Calu3 (cell line): Measurements from ENCODE around the gene TAL1. TPM values are rescaled to one million over a fixed set of nuclear protein-coding genes. Genes with fewer than 3 reads are reported as not detected.

Source experiments
- BruUV-seq: library from RNA; stranded (reverse); fragments of 400-500 nt; replicated peaks from 2 replicates; lab custom pipeline; 2021; lab: Mats Ljungman, UMichigan
- CTCF ChIA-PET: fragments of 300-600 bp; sonication (Branson Sonifier 250); formaldehyde crosslinking; loops from one replicate; lab custom pipeline; 2022; ENCODE audit warnings: antibody characterized with exemption; lab: Charles Lee
- DNase-seq: peaks from one replicate; pipeline ENCODE4 v3.0.0; 2022
- H3K27ac Mint-ChIP-seq: one replicate; pipeline ENCODE4 v1.8.0; 2022; ENCODE audit warnings: mixed read lengths; ENCODE audit not compliant: unreplicated experiment
- H3K27me3 Mint-ChIP-seq: one replicate; pipeline ENCODE4 v1.8.0; 2022; ENCODE audit warnings: mixed read lengths; ENCODE audit not compliant: unreplicated experiment
- H3K36me3 Mint-ChIP-seq: one replicate; pipeline ENCODE4 v1.8.0; 2022; ENCODE audit warnings: mild to moderate bottlenecking, moderate library complexity, mixed read lengths; ENCODE audit not compliant: insufficient read depth, unreplicated experiment
- H3K4me1 Mint-ChIP-seq: one replicate; pipeline ENCODE4 v1.8.0; 2022; ENCODE audit warnings: mild to moderate bottlenecking, low read depth, mixed read lengths; ENCODE audit not compliant: unreplicated experiment
- H3K4me3 Mint-ChIP-seq: one replicate; pipeline ENCODE4 v1.8.0; 2022; ENCODE audit warnings: mild to moderate bottlenecking, low read depth, moderate library complexity, mixed read lengths; ENCODE audit not compliant: unreplicated experiment
- H3K9me3 Mint-ChIP-seq: one replicate; pipeline ENCODE4 v1.8.0; 2022; ENCODE audit warnings: low read depth, mixed read lengths; ENCODE audit not compliant: unreplicated experiment
- intact Hi-C: fragments of 100-400 bp; cut with micrococcal nuclease; formaldehyde crosslinking; loops from one replicate; pipeline ENCODE4 v1.10.0; 2022; ENCODE audit not compliant: unreplicated experiment
- total RNA-seq: library from RNA; stranded (reverse); gene quantifications from 2 replicates; pipeline ENCODE4 v1.2.3, GENCODE V29; 2022
- TF ChIP-seq, protein P1 (sequence below): fragments of 200-600 bp; IDR thresholded peaks from one replicate; pipeline ENCODE4 v1.8.0; 2022; ENCODE audit warnings: antibody characterized with exemption; ENCODE audit not compliant: unreplicated experiment

The TAL1 gene
- total RNA-seq, 1 experiment from 2014 or later: not detected

DNA sequence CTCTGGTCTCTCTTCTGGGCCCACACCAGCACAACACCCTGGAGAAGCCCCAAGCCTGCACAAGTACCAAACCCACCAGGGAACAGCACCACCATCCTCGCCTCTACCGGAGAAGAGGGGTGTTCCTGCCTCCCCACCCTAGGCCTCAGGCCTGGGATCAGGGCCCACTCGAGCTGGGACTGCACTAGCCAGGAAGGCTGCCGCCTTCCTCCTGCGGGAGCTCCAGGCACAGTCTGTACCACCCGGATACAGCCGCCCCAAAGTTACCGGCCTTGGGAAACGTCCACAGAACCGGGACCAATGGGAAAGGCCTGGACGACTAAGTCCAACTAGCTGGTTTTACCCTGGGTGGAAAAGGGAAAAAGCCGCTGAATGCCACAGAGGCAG, 3.4 kb downstream of the TAL1 start:
- no peaks in the 10 kb centered on the region for H3K9me3 Mint-ChIP-seq
- no peaks in the 10 kb centered on the region for H3K36me3 Mint-ChIP-seq
- no TSS peak for BruUV-seq
- no peak overlapping the region for H3K27ac Mint-ChIP-seq
- peaks cover 7% of the 10 kb centered on the region for H3K4me1 Mint-ChIP-seq
- H3K4me3 Mint-ChIP-seq: no peak overlapping the region
- TF ChIP-seq, protein P1, sequence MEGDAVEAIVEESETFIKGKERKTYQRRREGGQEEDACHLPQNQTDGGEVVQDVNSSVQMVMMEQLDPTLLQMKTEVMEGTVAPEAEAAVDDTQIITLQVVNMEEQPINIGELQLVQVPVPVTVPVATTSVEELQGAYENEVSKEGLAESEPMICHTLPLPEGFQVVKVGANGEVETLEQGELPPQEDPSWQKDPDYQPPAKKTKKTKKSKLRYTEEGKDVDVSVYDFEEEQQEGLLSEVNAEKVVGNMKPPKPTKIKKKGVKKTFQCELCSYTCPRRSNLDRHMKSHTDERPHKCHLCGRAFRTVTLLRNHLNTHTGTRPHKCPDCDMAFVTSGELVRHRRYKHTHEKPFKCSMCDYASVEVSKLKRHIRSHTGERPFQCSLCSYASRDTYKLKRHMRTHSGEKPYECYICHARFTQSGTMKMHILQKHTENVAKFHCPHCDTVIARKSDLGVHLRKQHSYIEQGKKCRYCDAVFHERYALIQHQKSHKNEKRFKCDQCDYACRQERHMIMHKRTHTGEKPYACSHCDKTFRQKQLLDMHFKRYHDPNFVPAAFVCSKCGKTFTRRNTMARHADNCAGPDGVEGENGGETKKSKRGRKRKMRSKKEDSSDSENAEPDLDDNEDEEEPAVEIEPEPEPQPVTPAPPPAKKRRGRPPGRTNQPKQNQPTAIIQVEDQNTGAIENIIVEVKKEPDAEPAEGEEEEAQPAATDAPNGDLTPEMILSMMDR: no peak
- intact Hi-C loops: no loop called here
- H3K27me3 Mint-ChIP-seq: no peaks in the 10 kb centered on the region
- CTCF ChIA-PET: interaction anchor here (2.1 kb wide), 1 partner anchor 13 kb away, joined by 4 read pairs; no protein-coding TSS in a partner anchor
- no peak for DNase-seq

DNA sequence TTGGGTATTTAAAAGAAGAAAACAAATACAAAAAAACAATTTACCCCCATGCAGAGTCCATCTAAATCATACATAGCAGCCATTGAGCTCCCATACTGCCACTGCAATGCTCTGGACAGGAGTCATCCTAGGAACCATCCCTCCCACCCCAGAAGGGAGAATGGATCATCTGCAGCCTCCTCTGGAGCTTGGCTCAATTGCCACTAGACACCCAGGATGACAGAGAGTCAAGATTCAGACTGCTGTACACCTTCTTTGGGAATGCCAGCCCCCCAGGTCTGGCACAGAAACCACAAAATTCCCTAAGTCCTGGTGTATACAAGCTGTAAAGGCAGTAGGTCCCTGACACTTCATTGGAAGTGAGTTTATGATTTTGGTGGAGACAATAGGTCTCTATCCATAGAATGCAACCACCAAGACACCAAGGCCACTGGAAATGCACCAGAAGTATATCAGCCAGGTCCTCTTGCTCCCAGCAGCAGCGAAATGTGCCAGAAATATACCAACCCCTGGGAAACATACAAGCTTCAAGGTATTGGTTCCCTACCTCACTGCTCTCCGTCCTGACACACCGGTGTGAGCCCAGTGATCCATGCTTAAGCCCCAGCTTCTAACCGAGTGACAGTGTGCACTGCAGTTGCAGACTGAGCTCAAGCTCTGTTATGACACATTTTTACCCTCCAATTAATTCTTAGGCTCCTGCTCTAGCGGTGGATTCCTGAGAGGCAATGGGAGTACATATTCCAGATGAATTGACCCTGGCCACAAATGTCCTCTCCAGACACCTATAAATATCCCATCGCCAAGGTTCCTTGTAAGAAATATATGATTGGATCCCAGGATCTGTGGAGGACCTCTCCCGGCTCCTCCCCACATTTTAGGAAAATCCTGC, 4.4 kb downstream of the TAL1 start:
- no peak for DNase-seq
- Mint-ChIP-seq H3K9me3 (no peaks in the 10 kb centered on the region), H3K27ac (no peak overlapping the region), H3K4me1 (peaks cover 7% of the 10 kb centered on the region), H3K4me3 (no peak overlapping the region), H3K36me3 (no peaks in the 10 kb centered on the region), H3K27me3 (no peaks in the 10 kb centered on the region)
- no TSS peak for BruUV-seq
- intact Hi-C loops: no loop called here
- CTCF ChIA-PET: interaction anchor here (0.6 to 2.1 kb wide), 3 partner anchors 14 to 48 kb away, joined by 3 to 5 read pairs (median 4); no protein-coding TSS in a partner anchor
- TF ChIP-seq, protein P1: no peak

DNA sequence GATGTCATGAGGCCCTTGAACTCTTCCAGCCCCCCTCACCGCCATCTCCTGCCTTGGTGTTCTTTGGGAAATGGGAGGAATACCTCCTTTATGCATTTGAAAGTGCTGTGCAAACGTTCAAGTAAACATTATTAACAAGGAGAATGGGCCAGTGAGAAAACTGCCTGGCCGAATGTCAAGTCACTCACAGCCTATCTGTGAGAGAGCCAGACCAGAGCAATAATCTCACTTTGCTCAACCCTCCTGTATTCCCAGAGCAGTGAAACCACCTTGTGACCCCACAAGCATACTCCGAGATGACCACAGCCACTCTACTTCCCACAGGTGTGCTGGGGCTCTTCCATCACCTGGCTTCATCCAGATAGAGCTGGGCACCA, 5.2 kb downstream of the TAL1 start:
- no peaks in the 10 kb centered on the region for H3K36me3 Mint-ChIP-seq
- H3K27me3 Mint-ChIP-seq: no peaks in the 10 kb centered on the region
- no peaks in the 10 kb centered on the region for H3K9me3 Mint-ChIP-seq
- no peak overlapping the region for H3K27ac Mint-ChIP-seq
- no TSS peak for BruUV-seq
- H3K4me1 Mint-ChIP-seq: peaks cover 7% of the 10 kb centered on the region
- no peak overlapping the region for H3K4me3 Mint-ChIP-seq
- CTCF ChIA-PET: interaction anchor here (1.1 to 2.1 kb wide), 2 partner anchors 15 to 48 kb away, joined by 3 to 4 read pairs; no protein-coding TSS in a partner anchor
- TF ChIP-seq, protein P1: no peak
- intact Hi-C loops: no loop called here
- DNase-seq: no peak

DNA sequence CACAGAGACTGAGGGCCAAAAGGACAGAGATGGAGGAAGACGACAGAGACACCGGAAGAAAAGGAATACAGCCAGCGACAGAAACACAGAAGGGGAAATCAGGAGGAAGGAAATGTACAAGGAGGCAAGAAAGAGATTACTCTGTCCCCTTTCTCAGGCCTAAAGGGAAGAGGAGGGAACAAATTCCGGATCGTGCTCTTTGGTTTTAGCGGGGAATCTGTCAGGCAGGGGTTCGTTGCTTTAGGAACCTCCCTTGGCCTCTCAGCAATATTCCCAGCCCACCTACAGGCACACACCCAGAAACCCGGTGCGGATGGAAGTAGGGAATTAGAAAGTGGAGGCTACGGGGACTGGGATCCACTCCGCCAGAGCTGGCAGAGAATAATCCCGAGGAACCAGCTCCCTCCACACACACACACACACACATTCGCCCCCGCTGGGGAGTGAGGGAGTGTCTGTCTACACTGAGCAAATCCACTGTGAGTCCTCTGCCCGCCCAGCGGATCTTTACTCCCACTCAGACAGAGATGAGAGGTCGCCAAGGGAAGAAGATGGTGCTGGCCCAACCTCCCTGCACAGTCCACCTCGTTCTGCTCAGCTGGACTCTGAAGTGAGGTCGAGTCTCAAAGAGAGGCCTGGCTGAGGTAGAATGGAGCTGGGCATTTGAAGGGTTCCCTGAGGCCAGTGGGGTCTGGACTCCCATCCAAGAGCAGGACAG, 5.7 kb downstream of the TAL1 start:
- Mint-ChIP-seq H3K4me1 (peaks cover 3% of the 10 kb centered on the region), H3K36me3 (no peaks in the 10 kb centered on the region), H3K27ac (no peak overlapping the region), H3K9me3 (no peaks in the 10 kb centered on the region), H3K4me3 (no peak overlapping the region), H3K27me3 (no peaks in the 10 kb centered on the region)
- TF ChIP-seq, protein P1: no peak
- BruUV-seq: no TSS peak
- CTCF ChIA-PET: interaction anchor here (1.1 kb wide), 1 partner anchor 47 kb away, joined by 3 read pairs; no protein-coding TSS in a partner anchor
- no peak for DNase-seq
- intact Hi-C loops: no loop called here
